OCI-LY1 (cell line): ENCODE results near the gene CBX8.

Experiments used
- H2AFZ ChIP-seq: fragments of 200-600 bp; sonication (generic), shearing (Covaris generic); 2 replicates; pipeline ENCODE4 v1.6.0; 2014; ENCODE audit warnings: antibody characterized with exemption, mild to moderate bottlenecking, low read length
- H3F3A ChIP-seq: fragments of 200-600 bp; sonication (generic), shearing (Covaris generic); 2 replicates; pipeline ENCODE4 v1.6.0; 2014; ENCODE audit warnings: mild to moderate bottlenecking, antibody characterized with exemption, low read length, moderate library complexity; ENCODE audit not compliant: insufficient read depth
- H3K27ac ChIP-seq: fragments of 200-600 bp; sonication (generic); 2 replicates; pipeline ENCODE4 v1.5.1; 2014; ENCODE audit warnings: low read length, mixed run types, mild to moderate bottlenecking, low read depth; ENCODE audit not compliant: poor library complexity, severe bottlenecking
- H3K27me3 ChIP-seq: fragments of 200-600 bp; sonication (generic); 2 replicates; pipeline ENCODE4 v1.6.0; 2014; ENCODE audit warnings: antibody characterized with exemption, mild to moderate bottlenecking, low read length, moderate library complexity; ENCODE audit not compliant: insufficient read depth
- H3K36me3 ChIP-seq: fragments of 200-600 bp; sonication (generic); 2 replicates; pipeline ENCODE4 v1.6.1; 2014; ENCODE audit warnings: mild to moderate bottlenecking, antibody characterized with exemption, low read length, moderate library complexity, mixed read lengths; ENCODE audit not compliant: insufficient read depth
- H3K4me1 ChIP-seq: fragments of 200-600 bp; sonication (generic); 2 replicates; pipeline ENCODE4 v1.5.1; 2014; ENCODE audit warnings: mild to moderate bottlenecking, low read length, moderate library complexity; ENCODE audit not compliant: insufficient read depth, severe bottlenecking
- H3K4me2 ChIP-seq: fragments of 200-600 bp; sonication (generic), shearing (Covaris generic); 2 replicates; pipeline ENCODE4 v1.6.1; 2014; ENCODE audit warnings: low read length
- H3K4me3 ChIP-seq: fragments of 200-600 bp; sonication (generic); 2 replicates; pipeline ENCODE4 v1.5.1; 2014; ENCODE audit warnings: low read length, low read depth, mild to moderate bottlenecking, mixed read lengths; ENCODE audit not compliant: poor library complexity, severe bottlenecking
- H3K79me2 ChIP-seq: fragments of 200-600 bp; shearing (Covaris generic); 2 replicates; pipeline ENCODE4 v1.6.1; 2016; ENCODE audit warnings: mixed run types, low read length, mixed read lengths; ENCODE audit not compliant: insufficient read depth
- H3K9ac ChIP-seq: fragments of 200-600 bp; sonication (generic), shearing (Covaris generic); 2 replicates; pipeline ENCODE4 v1.6.1; 2014; ENCODE audit warnings: mild to moderate bottlenecking, low read length, mixed read lengths
- H3K9me2 ChIP-seq: fragments of 200-600 bp; sonication (generic), shearing (Covaris generic); 2 replicates; pipeline ENCODE4 v1.6.1; 2014; ENCODE audit warnings: low read depth, mild to moderate bottlenecking, low read length, mixed read lengths
- H3K9me3 ChIP-seq: fragments of 200-600 bp; shearing (Covaris generic); 2 replicates; pipeline ENCODE4 v1.6.1; 2014; ENCODE audit warnings: low read length, mixed read lengths
- H4K20me1 ChIP-seq: fragments of 200-600 bp; sonication (generic), shearing (Covaris generic); 2 replicates; pipeline ENCODE4 v1.6.0; 2016; ENCODE audit warnings: mild to moderate bottlenecking, low read length; ENCODE audit not compliant: insufficient read depth
- CTCF ChIP-seq: fragments of 200-600 bp; sonication (generic), shearing (Covaris generic); IDR thresholded peaks from 2 replicates; pipeline ENCODE4 v1.5.1; 2017; ENCODE audit warnings: mild to moderate bottlenecking, antibody characterized with exemption, low read length, moderate library complexity, mixed read lengths
- EZH2 ChIP-seq: fragments of 200-600 bp; sonication (generic), shearing (Covaris generic); IDR thresholded peaks from 2 replicates; pipeline ENCODE4 v1.8.0; 2017; ENCODE audit warnings: borderline replicate concordance, mixed run types, mild to moderate bottlenecking, antibody characterized with exemption, low read length, moderate library complexity, mixed read lengths

Gene CBX8

GRCh38 chr17:79743614-79744013 lies 53.3 kb downstream of the CBX8 start:
- H3K9me2 ChIP-seq = no peaks in the 10 kb centered on the region
- TF ChIP-seq EZH2 (no peak), CTCF (no peak)
- no peak overlapping the region for H3K4me2 ChIP-seq
- H2AFZ ChIP-seq = no peak overlapping the region
- H3K4me1 ChIP-seq = peaks cover 3% of the 10 kb centered on the region
- peaks cover 10% of the 10 kb centered on the region; the same call in 1 of the 2 replicates for H3K27me3 ChIP-seq
- no peaks in the 10 kb centered on the region for H4K20me1 ChIP-seq
- no peaks in the 10 kb centered on the region for H3K9me3 ChIP-seq
- H3K79me2 ChIP-seq = no peaks in the 10 kb centered on the region
- H3K36me3 ChIP-seq = no peaks in the 10 kb centered on the region
- no peaks in the 10 kb centered on the region for H3F3A ChIP-seq
- no peak overlapping the region for H3K4me3 ChIP-seq
- H3K9ac ChIP-seq = no peak overlapping the region
- no peak overlapping the region for H3K27ac ChIP-seq

- Histone ChIP-seq H3K9ac (no peak overlapping the region), H3K4me2 (no peak overlapping the region), H3K27ac (no peak overlapping the region), H4K20me1 (no peaks in the 10 kb centered on the region), H3K9me2 (no peaks in the 10 kb centered on the region), H3K9me3 (no peaks in the 10 kb centered on the region), H3F3A (no peaks in the 10 kb centered on the region), H3K79me2 (no peaks in the 10 kb centered on the region), H3K36me3 (no peaks in the 10 kb centered on the region), H3K27me3 (peaks cover 10% of the 10 kb centered on the region; the same call in 1 of the 2 replicates), H2AFZ (no peak overlapping the region), H3K4me3 (no peak overlapping the region), H3K4me1 (peaks cover 3% of the 10 kb centered on the region)
- TF ChIP-seq CTCF (no peak), EZH2 (no peak)
Measured at GRCh38 chr17:79742951-79743476, 53.9 kb downstream of the CBX8 start.

GRCh38 chr17:79742589-79742918 lies 54.3 kb downstream of the CBX8 start:
- peaks cover 3% of the 10 kb centered on the region for H3K4me1 ChIP-seq
- H3K9me2 ChIP-seq = no peaks in the 10 kb centered on the region
- H3K36me3 ChIP-seq = no peaks in the 10 kb centered on the region
- no peaks in the 10 kb centered on the region for H3K9me3 ChIP-seq
- H4K20me1 ChIP-seq = no peaks in the 10 kb centered on the region
- no peaks in the 10 kb centered on the region for H3F3A ChIP-seq
- no peak overlapping the region for H3K4me2 ChIP-seq
- no peak overlapping the region for H3K9ac ChIP-seq
- H3K27ac ChIP-seq = no peak overlapping the region
- no peak overlapping the region for H2AFZ ChIP-seq
- H3K4me3 ChIP-seq = no peak overlapping the region
- TF ChIP-seq EZH2 (no peak), CTCF (no peak)
- no peaks in the 10 kb centered on the region for H3K79me2 ChIP-seq
- H3K27me3 ChIP-seq = peaks cover 10% of the 10 kb centered on the region; the same call in 1 of the 2 replicates
